Measurements from ENCODE around the gene CLDN18.

Gene CLDN18

DNA sequence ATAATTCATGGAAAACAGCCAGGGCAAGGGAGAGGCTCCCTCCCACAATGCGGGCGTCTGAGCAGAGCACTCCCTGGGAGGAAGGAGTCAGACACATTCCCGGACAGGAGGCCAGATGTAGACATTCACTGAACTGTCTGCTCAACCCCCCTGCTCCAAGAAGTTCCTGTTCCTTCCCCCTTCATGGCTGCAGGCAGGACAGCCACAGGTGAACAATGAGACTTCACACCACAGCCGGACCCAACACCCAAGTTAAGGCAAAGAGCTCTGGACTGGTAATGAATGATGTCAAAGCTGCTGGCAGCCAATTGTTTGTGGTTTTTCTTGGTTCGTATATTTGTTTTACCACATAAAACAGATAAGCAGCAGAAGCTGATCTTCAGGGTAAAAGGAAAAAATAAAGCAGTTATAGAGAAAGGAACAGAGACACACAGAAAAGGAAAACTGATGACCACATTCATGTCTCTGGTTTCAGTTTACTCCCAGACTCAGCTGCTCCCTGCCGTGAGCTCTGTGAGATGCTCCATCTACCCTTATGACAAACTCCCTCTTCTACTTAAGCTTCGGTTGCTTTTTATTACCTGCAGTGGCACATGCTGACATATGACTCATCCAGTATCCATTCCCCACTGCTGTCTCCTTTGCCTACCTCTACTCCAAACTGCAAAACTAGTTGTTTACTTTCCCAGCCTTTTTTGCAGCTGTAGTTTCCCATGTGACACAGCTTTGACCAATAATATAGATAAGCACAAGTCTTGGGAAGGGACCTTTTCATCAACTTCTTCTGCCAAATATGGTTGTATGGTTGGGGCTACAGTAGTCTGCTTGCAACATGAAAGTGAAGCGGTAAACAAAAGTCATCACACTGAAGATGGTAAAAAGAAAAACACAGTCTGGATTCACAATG lies 72.4 kb downstream of the CLDN18 start:
- intact Hi-C loops (cut with DNase I), result no loop called here
- DNase-seq, result no peak

- DNase-seq, result no peak
- intact Hi-C loops (cut with DNase I), result no loop called here
Observed at GRCh38 chr3:138082992-138083386, 73.0 kb downstream of the CLDN18 start.
